B cell (primary cell): ENCODE results near the gene TGFBI.

Experiments
- CTCF ChIP-seq: fragments of 200-600 bp; IDR thresholded peaks from one replicate; pipeline ENCODE4 v1.8.0; 2022; ENCODE audit warnings: antibody characterized with exemption, mild to moderate bottlenecking
- EZH2 ChIP-seq: IDR thresholded peaks from 2 replicates; pipeline ENCODE4 v1.6.1; 2012; ENCODE audit warnings: borderline replicate concordance, low read depth, mild to moderate bottlenecking, moderate library complexity, low read length; ENCODE audit not compliant: insufficient read depth, poor library complexity, severe bottlenecking

GRCh38 chr5:136067422-136067821 is 38.6 kb downstream of the TGFBI start:
- TF ChIP-seq CTCF (no peak), EZH2 (no peak)
